GM18861 (cell line): Measurements from ENCODE around the gene MLC1.
"Not testable (repeated sequence)": the region's sequence is repeated elsewhere in the genome, so short reads cannot be mapped to it uniquely, and the experiment has no call there.

ENCODE experiments used
- ATAC-seq: cut with Tn5 transposase; IDR thresholded peaks from one replicate; pipeline ENCODE4 v1.9.1; 2021; ENCODE audit not compliant: unreplicated experiment

The MLC1 gene

GRCh38 chr22:50104141-50104544 is 18.9 kb upstream of the MLC1 start:
- ATAC-seq, result no peak

GRCh38 chr22:50102946-50103345 is 17.7 kb upstream of the MLC1 start:
- no peak for ATAC-seq

GRCh38 chr22:50101870-50102565 is 16.8 kb upstream of the MLC1 start:
- ATAC-seq, result no peak

GRCh38 chr22:50098052-50098451 is 12.8 kb upstream of the MLC1 start:
- no peak for ATAC-seq

- no peak for ATAC-seq
Observed at GRCh38 chr22:50092342-50092741, 7.1 kb upstream of the MLC1 start.

GRCh38 chr22:50091092-50091768 is 6.0 kb upstream of the MLC1 start:
- ATAC-seq, result no peak

GRCh38 chr22:50090412-50090714 is 5.1 kb upstream of the MLC1 start:
- ATAC-seq, result no peak

- no peak for ATAC-seq
Observed at GRCh38 chr22:50089682-50090411, 4.6 kb upstream of the MLC1 start, which contains the start of gene MOV10L1. Gene MOV10L1, plus strand, starts transcription at chr22:50090006. Its CDS starts 83 bp downstream, at chr22:50090089.

- ATAC-seq, result no peak
Observed at GRCh38 chr22:50089231-50089630, 4.0 kb upstream of the MLC1 start.

GRCh38 chr22:50088096-50088495 is 2.9 kb upstream of the MLC1 start:
- ATAC-seq, result no peak

- ATAC-seq, result no peak
Observed at GRCh38 chr22:50087646-50088045, 2.4 kb upstream of the MLC1 start.

GRCh38 chr22:50086975-50087374 is 1.7 kb upstream of the MLC1 start:
- not testable (repeated sequence) for ATAC-seq

GRCh38 chr22:50086526-50086925 is 1.3 kb upstream of the MLC1 start:
- no peak for ATAC-seq

- ATAC-seq, result no peak
Observed at GRCh38 chr22:50084614-50085021, 608 bp downstream of the MLC1 start.

- no peak for ATAC-seq
Observed at GRCh38 chr22:50084080-50084477, 1.1 kb downstream of the MLC1 start.

- ATAC-seq, result no peak
Observed at GRCh38 chr22:50083462-50084079, 1.7 kb downstream of the MLC1 start.

GRCh38 chr22:50082961-50083461 is 2.2 kb downstream of the MLC1 start:
- ATAC-seq, result no peak

- ATAC-seq, result no peak
Observed at GRCh38 chr22:50082197-50082715, 3.0 kb downstream of the MLC1 start.

- ATAC-seq, result no peak
Observed at GRCh38 chr22:50081426-50082196, 3.6 kb downstream of the MLC1 start.

GRCh38 chr22:50080077-50080465 is 5.2 kb downstream of the MLC1 start:
- no peak for ATAC-seq
